Glomerular visceral epithelial cell (primary cell): ENCODE measurements around the gene SLC25A47.
"Not testable (repeated sequence)": the region's sequence is repeated elsewhere in the genome, so short reads cannot be mapped to it uniquely, and the experiment has no call there.

ENCODE experiments used
- DNase-seq: peaks from one replicate; pipeline ENCODE4 v3.0.0-alpha.2; 2016; ENCODE audit errors: extremely low spot score

The SLC25A47 gene

DNA sequence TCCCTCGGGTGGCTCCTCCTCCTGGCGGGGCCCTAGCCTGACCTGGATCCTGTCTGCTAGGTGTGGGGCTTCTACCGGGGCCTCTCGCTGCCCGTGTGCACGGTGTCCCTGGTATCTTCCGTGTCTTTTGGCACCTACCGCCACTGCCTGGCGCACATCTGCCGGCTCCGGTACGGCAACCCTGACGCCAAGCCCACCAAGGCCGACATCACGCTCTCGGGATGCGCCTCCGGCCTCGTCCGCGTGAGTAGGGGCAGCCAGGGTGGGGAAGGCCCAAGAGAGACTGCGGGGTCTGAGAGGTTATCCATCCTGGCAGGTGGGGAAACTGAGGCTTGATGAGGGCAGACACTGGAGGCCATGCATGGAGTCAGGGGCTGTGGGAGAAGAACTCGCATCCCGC is 4.0 kb downstream of the SLC25A47 start:
- DNase-seq, result no peak

GRCh38 chr14:100328495-100329163 is 5.5 kb downstream of the SLC25A47 start:
- no peak for DNase-seq

GRCh38 chr14:100329233-100330006 is 6.3 kb downstream of the SLC25A47 start:
- DNase-seq, result no peak

DNA sequence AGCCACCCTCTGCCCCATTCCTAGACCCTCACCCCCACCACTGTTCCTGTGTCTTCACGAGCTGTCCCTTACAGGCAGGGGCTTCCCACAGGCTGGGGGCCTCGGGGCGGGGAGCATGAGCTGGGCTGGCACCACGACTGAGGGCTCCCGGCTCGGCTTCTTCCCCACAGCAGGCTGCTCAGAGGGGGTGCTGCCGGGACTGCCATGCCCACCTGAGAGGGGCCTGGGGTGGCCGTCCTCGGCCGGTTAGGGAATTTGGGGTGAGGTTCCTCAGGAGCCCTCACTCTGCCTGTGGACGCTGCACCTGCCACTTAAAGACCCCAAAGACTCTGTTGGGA is 6.8 kb downstream of the SLC25A47 start:
- no peak for DNase-seq

GRCh38 chr14:100330388-100330931 is 7.3 kb downstream of the SLC25A47 start:
- no peak for DNase-seq

GRCh38 chr14:100332071-100332639 is 9.0 kb downstream of the SLC25A47 start:
- no peak for DNase-seq

DNA sequence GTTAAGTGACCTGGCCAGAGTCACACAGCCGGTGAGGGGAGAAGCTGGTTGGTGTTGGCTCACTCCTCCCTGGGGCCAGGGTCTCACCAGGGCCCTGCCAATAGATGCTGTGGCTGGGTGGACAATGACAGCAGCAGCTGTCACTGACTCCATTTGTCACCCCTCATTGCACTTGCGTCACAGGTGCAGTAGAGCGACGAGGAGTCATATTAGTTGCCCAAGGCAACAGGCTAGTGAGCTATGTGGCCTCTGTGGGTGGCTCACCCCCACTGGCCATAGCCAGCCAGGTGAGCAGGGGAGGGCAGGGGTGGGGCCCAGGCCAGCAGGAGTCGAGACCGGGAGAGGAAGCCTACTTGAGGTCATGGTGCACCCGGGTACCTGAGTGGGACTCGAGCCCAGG is 9.7 kb downstream of the SLC25A47 start:
- no peak for DNase-seq

- DNase-seq, result no peak
Observed at GRCh38 chr14:100333311-100333710, 10.2 kb downstream of the SLC25A47 start.

- no peak for DNase-seq
Observed at GRCh38 chr14:100333827-100334226, 10.7 kb downstream of the SLC25A47 start.

- no peak for DNase-seq
Observed at GRCh38 chr14:100334904-100335303, 11.8 kb downstream of the SLC25A47 start.

DNA sequence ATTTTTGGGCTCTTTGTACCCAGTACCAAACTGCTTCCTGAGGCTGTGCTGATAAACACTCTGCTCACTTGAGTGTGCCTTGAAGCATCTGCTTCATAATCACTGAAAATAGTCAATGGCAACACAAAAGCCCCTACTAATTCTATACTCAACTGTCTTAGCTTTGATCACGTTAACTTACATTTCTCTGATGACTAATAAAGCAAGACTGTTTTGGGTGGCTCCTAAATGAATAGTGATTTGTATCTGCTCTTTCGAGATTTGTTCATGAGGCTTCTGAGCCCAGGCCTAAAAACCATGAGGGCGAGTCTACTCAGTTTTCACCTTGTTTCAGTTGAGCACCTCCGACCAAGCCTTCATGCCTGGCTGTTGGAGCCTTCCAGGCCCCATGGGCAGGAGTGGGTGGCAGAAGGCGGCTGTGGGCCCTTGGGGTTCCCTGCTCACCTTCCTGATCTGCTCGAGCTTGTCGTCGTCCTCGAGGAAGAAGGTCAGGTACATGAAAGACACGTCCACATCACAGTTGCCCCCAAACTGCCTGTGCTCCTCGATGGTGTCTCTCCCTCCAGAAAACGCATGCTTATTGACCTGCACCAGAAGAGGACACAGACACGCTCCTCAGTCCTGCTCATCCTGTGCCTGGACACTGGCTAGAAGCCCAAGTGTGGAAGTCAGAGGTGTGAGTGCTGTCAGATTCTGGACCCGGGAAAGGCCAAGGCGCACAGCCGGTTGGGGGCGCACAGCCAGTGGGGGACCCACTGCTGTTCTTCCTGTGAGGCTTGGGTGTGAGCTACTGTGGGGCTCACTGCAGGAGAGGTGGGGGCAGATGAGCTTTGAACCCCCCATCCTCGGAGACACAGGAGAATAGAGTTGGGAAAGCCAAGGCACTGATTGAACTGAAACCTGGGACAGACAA is 13.7 kb downstream of the SLC25A47 start:
- DNase-seq, result no peak

DNA sequence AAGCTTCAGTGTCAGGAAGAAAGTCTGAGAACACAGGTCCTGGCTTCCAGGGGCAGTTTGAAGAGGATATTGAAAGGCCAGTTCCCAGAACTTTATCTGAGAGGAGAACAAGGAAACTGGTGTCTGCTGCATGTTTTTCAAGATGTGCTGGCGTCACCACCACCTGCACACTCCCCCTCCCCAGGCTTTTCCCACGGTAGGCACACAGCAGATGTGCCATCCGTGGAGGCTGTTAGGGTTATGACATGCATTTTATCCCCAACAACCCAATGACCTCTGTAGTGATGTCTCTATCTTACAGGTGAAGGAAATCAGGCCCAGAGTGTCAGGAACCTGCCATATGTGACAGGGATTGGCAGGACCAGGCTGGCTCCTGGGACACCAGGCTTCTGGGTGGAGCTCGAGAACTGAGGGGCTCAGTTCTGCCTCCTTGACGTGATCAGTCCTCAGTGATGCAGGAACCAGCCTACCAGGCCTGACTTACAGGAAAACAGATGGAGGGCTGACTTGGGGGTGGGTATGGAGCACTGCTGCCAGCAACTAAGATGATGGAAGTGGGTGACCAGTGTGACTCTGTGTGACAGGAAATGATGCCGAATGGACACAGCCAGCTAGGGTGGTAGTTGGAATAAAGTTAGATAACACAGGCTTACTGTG is 16.8 kb downstream of the SLC25A47 start:
- no peak for DNase-seq

- DNase-seq, result no peak
Observed at GRCh38 chr14:100340423-100340813, 17.3 kb downstream of the SLC25A47 start.

GRCh38 chr14:100341301-100342031 is 18.3 kb downstream of the SLC25A47 start:
- peak; percentile 76 for DNase-seq

DNA sequence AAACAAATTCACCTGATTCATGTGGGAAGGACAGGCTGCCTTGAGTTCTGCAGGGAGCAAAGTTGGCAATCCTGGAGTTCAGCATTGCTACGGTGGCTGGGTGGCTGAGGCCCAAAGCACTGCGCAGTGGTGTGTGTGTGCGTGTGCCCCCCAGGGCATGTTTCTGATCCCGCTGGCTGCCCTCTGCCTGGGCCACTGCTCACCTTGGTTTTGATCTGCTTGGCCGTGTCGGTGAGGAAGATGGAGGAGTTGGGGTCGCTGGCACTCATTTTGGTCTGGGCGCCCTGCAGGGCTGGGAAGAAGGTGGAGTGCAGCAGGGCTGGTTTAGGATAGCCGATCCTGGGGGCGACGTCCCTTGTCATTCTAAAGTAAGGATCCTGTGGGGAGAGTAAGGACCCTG is 19.1 kb downstream of the SLC25A47 start:
- no peak for DNase-seq

GRCh38 chr14:100342826-100343225 is 19.7 kb downstream of the SLC25A47 start:
- not testable (repeated sequence) for DNase-seq

DNA sequence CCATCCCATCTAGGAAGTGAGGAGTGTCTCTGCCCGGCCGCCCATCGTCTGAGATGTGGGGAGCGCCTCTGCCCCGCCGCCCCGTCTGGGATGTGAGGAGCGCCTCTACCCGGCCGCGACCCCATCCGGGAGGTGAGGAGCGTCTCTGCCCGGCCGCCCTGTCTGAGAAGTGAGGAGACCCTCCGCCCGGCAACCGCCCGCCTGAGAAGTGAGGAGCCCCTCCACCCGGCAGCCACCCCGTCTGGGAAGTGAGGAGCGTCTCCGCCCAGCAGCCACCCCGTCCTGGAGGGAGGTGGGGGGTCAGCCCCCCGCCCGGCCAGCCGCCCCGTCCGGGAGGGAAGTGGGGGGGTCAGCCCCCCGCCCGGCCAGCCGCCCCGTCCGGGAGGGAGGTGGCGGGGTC is 21.5 kb downstream of the SLC25A47 start:
- not testable (repeated sequence) for DNase-seq

DNA sequence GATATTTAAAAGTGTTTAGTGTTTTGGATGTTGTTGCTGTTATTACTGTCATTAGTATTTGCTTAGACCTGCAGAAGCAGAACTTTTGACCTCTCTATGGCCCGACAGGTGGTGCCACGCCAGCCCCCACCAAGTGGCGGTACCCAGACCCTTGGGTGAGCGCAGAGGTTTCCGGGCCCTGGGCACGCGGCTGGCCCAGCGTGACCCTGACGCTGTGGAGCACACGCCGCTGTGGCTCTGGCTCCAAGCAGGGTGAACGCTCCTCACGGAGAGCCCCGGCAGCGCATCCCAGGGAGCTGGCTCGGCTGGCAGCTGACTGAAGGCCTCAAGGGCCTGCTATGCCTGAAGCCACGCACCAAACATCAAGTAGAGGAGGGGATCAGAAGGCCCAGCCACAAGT is 22.6 kb downstream of the SLC25A47 start:
- no peak for DNase-seq

- no peak for DNase-seq
Observed at GRCh38 chr14:100346306-100347091, 23.4 kb downstream of the SLC25A47 start.

- no peak for DNase-seq
Observed at GRCh38 chr14:100348253-100348729, 25.2 kb downstream of the SLC25A47 start.
